SW480 (cell line): ENCODE results near the gene SPATA32.

Experiments used
- DNase-seq: peaks from one replicate; pipeline ENCODE4 v3.0.0-alpha.2; 2016; ENCODE audit warnings: low spot score

The SPATA32 gene

GRCh38 chr17:45293413-45294211 lies 31.7 kb upstream of the SPATA32 start:
- peak; percentile 88 for DNase-seq

GRCh38 chr17:45292696-45293412 lies 31.0 kb upstream of the SPATA32 start:
- no peak for DNase-seq

GRCh38 chr17:45291171-45291805 lies 29.4 kb upstream of the SPATA32 start:
- DNase-seq: no peak

GRCh38 chr17:45290269-45290765 lies 28.4 kb upstream of the SPATA32 start:
- no peak for DNase-seq

- no peak for DNase-seq
Observed at GRCh38 chr17:45289301-45290268, 27.7 kb upstream of the SPATA32 start.

GRCh38 chr17:45288825-45289224 lies 26.9 kb upstream of the SPATA32 start:
- no peak for DNase-seq

GRCh38 chr17:45287526-45288500 lies 25.9 kb upstream of the SPATA32 start:
- no peak for DNase-seq

GRCh38 chr17:45286286-45286685 lies 24.4 kb upstream of the SPATA32 start:
- no peak for DNase-seq

- no peak for DNase-seq
Observed at GRCh38 chr17:45284176-45285140, 22.6 kb upstream of the SPATA32 start.

- DNase-seq: no peak
Observed at GRCh38 chr17:45283711-45284110, 21.8 kb upstream of the SPATA32 start.

GRCh38 chr17:45282683-45283644 lies 21.1 kb upstream of the SPATA32 start:
- no peak for DNase-seq

- DNase-seq: no peak
Observed at GRCh38 chr17:45279898-45280297, 18.0 kb upstream of the SPATA32 start.

GRCh38 chr17:45277992-45278391 lies 16.1 kb upstream of the SPATA32 start:
- no peak for DNase-seq

GRCh38 chr17:45277216-45277849 lies 15.4 kb upstream of the SPATA32 start:
- peak; percentile 83 for DNase-seq

- no peak for DNase-seq
Observed at GRCh38 chr17:45276031-45276430, 14.1 kb upstream of the SPATA32 start.

GRCh38 chr17:45274033-45274432 lies 12.1 kb upstream of the SPATA32 start:
- no peak for DNase-seq

GRCh38 chr17:45273551-45273957 lies 11.7 kb upstream of the SPATA32 start:
- no peak for DNase-seq
